ENCODE measurements around the gene PTPRM.
A peak's percentile ranks its signal among the peaks of the same experiment; 100 is the strongest.

PTPRM gene

DNA sequence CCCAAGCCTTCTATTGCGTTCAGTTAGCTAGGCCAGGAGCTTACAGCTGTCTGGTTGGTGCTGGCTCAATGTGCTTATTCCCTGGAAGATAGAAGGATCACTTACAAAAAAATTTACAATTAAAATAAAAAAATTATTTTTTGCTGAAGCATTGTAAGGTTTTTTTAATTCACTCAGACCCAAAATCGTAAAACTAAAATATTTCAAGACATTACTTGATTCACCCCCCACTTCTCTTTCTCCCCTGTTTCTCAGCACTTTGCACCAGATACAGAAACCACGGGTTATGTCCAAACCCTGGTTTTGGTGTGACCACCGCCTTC is 911 bp upstream of the PTPRM start (continued):
- TF ChIP-seq, protein P1, sequence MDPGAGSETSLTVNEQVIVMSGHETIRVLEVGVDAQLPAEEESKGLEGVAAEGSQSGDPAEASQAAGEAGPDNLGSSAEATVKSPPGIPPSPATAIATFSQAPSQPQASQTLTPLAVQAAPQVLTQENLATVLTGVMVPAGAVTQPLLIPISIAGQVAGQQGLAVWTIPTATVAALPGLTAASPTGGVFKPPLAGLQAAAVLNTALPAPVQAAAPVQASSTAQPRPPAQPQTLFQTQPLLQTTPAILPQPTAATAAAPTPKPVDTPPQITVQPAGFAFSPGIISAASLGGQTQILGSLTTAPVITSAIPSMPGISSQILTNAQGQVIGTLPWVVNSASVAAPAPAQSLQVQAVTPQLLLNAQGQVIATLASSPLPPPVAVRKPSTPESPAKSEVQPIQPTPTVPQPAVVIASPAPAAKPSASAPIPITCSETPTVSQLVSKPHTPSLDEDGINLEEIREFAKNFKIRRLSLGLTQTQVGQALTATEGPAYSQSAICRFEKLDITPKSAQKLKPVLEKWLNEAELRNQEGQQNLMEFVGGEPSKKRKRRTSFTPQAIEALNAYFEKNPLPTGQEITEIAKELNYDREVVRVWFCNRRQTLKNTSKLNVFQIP (CRISPR knock-in tag; IDR thresholded peaks at IDR 0.05; ENCODE audit: borderline replicate concordance, low read depth), result no peak
- TF ChIP-seq OSR1 (CRISPR knock-in tag; IDR thresholded peaks at IDR 0.05), result no peak
- TF ChIP-seq ZNF70 (CRISPR knock-in tag; IDR thresholded peaks at IDR 0.05), result no peak
- TF ChIP-seq ESRRG (CRISPR knock-in tag; IDR thresholded peaks at IDR 0.05), result no peak

DNA sequence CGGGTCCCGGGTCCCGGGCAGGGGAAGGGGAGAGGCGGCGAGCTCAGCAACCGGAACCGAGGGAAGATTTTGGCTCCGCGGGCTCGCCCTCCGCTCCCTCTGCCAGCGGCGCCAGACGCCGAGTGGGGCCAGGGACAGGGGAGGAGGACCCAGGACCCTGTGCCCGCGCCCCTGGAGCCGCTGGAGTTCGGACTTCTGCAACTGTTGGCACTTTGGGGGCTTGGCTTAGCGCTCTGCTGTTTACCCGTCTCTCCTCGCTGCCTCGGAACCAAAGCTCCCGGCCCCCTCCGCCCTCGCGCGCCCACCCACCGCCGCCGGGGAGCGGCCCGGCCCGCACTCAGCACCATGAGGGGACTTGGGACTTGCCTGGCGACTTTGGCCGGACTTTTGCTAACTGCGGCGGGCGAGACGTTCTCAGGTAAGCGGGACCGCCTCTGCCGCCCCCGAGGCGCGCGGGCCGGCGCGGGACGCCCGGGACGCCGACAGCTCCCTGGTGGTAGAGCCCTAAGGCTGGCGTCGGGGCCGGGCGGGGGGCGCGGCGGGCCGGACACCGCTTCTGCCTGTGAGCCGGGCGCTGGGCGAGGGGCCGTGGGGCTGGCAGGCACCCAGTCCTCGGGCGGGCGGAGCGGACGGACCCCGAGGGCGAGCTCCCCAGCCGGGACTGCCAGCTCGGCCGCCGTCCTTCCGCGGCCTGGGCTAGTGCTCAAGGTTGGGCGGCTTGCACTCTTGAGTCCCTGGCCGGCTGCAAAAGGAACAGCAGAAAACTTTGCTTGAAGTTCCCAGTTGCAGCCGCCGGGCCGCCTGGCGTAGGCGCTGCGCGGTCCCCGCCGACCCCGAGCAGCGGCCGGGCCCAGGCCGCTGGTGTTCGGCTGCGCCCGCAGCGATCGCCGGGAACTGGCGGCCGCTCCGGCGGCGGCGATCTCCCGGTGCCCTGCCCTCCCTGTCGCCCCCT is 634 bp downstream of the PTPRM start:
- TF ChIP-seq, protein P2, sequence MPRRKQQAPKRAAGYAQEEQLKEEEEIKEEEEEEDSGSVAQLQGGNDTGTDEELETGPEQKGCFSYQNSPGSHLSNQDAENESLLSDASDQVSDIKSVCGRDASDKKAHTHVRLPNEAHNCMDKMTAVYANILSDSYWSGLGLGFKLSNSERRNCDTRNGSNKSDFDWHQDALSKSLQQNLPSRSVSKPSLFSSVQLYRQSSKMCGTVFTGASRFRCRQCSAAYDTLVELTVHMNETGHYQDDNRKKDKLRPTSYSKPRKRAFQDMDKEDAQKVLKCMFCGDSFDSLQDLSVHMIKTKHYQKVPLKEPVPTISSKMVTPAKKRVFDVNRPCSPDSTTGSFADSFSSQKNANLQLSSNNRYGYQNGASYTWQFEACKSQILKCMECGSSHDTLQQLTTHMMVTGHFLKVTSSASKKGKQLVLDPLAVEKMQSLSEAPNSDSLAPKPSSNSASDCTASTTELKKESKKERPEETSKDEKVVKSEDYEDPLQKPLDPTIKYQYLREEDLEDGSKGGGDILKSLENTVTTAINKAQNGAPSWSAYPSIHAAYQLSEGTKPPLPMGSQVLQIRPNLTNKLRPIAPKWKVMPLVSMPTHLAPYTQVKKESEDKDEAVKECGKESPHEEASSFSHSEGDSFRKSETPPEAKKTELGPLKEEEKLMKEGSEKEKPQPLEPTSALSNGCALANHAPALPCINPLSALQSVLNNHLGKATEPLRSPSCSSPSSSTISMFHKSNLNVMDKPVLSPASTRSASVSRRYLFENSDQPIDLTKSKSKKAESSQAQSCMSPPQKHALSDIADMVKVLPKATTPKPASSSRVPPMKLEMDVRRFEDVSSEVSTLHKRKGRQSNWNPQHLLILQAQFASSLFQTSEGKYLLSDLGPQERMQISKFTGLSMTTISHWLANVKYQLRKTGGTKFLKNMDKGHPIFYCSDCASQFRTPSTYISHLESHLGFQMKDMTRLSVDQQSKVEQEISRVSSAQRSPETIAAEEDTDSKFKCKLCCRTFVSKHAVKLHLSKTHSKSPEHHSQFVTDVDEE (CRISPR knock-in tag; IDR thresholded peaks at IDR 0.05), result no peak
- TF ChIP-seq ISL1 (CRISPR knock-in tag; IDR thresholded peaks at IDR 0.05), result no peak
- no peak for TF ChIP-seq BACH2 (CRISPR knock-in tag; IDR thresholded peaks at IDR 0.05; ENCODE audit: borderline replicate concordance)
- no peak for TF ChIP-seq ESRRG (CRISPR knock-in tag; IDR thresholded peaks at IDR 0.05)
- no peak for TF ChIP-seq ZFP30 (CRISPR knock-in tag; IDR thresholded peaks at IDR 0.05)
- TF ChIP-seq SNAI2 (CRISPR knock-in tag; IDR thresholded peaks at IDR 0.05), result no peak
- TF ChIP-seq PPARA (CRISPR knock-in tag; IDR thresholded peaks at IDR 0.05; ENCODE audit: borderline replicate concordance), result no peak
- TF ChIP-seq TCF4 (CRISPR knock-in tag; IDR thresholded peaks at IDR 0.05; ENCODE audit: borderline replicate concordance), result no peak
- no peak for TF ChIP-seq RARB (CRISPR knock-in tag; IDR thresholded peaks at IDR 0.05)
- no peak for TF ChIP-seq ZNF565 (CRISPR knock-in tag; conservative IDR thresholded peaks at IDR 0.05; ENCODE audit: low read depth)
- no peak for TF ChIP-seq ZFP3 (CRISPR knock-in tag; IDR thresholded peaks at IDR 0.05)
- no peak for TF ChIP-seq ZNF8 (CRISPR knock-in tag; IDR thresholded peaks at IDR 0.05)
- TF ChIP-seq TOX (CRISPR knock-in tag; IDR thresholded peaks at IDR 0.05; ENCODE audit: borderline replicate concordance), result no peak
- TF ChIP-seq OSR1 (CRISPR knock-in tag; IDR thresholded peaks at IDR 0.05), result no peak
- TF ChIP-seq ARNTL (CRISPR knock-in tag; IDR thresholded peaks at IDR 0.05; ENCODE audit: borderline replicate concordance, low read depth), result no peak
- TF ChIP-seq ZC3H10 (CRISPR knock-in tag; IDR thresholded peaks at IDR 0.05), result no peak
- no peak for TF ChIP-seq PATZ1 (CRISPR knock-in tag; IDR thresholded peaks at IDR 0.05; ENCODE audit: borderline replicate concordance)
- TF ChIP-seq, protein P3, sequence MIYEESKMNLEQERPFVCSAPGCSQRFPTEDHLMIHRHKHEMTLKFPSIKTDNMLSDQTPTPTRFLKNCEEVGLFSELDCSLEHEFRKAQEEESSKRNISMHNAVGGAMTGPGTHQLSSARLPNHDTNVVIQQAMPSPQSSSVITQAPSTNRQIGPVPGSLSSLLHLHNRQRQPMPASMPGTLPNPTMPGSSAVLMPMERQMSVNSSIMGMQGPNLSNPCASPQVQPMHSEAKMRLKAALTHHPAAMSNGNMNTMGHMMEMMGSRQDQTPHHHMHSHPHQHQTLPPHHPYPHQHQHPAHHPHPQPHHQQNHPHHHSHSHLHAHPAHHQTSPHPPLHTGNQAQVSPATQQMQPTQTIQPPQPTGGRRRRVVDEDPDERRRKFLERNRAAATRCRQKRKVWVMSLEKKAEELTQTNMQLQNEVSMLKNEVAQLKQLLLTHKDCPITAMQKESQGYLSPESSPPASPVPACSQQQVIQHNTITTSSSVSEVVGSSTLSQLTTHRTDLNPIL (CRISPR knock-in tag; IDR thresholded peaks at IDR 0.05; ENCODE audit: low read depth), result no peak
- TF ChIP-seq ZNF70 (CRISPR knock-in tag; IDR thresholded peaks at IDR 0.05), result no peak
- TF ChIP-seq CSDC2 (CRISPR knock-in tag; IDR thresholded peaks at IDR 0.05), result no peak
- peak; percentile 55 for ATAC-seq

GRCh38 chr18:7568426-7568825 is 1.3 kb downstream of the PTPRM start:
- ATAC-seq, result no peak; the same call in 2 of the 3 replicates
- TF ChIP-seq ZFP30 (CRISPR knock-in tag; IDR thresholded peaks at IDR 0.05) (no peak), SNAI2 (CRISPR knock-in tag; IDR thresholded peaks at IDR 0.05) (no peak), ZFP3 (CRISPR knock-in tag; IDR thresholded peaks at IDR 0.05) (no peak), ESRRG (CRISPR knock-in tag; IDR thresholded peaks at IDR 0.05) (no peak), ARNTL (CRISPR knock-in tag; IDR thresholded peaks at IDR 0.05; ENCODE audit: borderline replicate concordance, low read depth) (no peak), BACH2 (CRISPR knock-in tag; IDR thresholded peaks at IDR 0.05; ENCODE audit: borderline replicate concordance) (no peak), ZNF565 (CRISPR knock-in tag; conservative IDR thresholded peaks at IDR 0.05; ENCODE audit: low read depth) (no peak), RARB (CRISPR knock-in tag; IDR thresholded peaks at IDR 0.05) (no peak), TCF4 (CRISPR knock-in tag; IDR thresholded peaks at IDR 0.05; ENCODE audit: borderline replicate concordance) (no peak)
- TF ChIP-seq, protein P2 (CRISPR knock-in tag; IDR thresholded peaks at IDR 0.05), result no peak

Measured in SK-N-SH treated with all-trans-retinoic acid at 6 μM for 48 hours (cell line).